H1 (cell line): ENCODE measurements around the gene ZNF407. TPM values are rescaled to one million over a fixed set of nuclear protein-coding genes. Genes with fewer than 3 reads are reported as not detected.

Experiments
- ASH2L ChIP-seq: fragments of 200-600, 300-600 bp; sonication (generic); IDR thresholded peaks from one replicate; pipeline ENCODE4 v1.7.1; 2017; ENCODE audit warnings: low read length
- GABPA ChIP-seq: IDR thresholded peaks from 2 replicates; pipeline ENCODE4 v1.6.1; 2011; ENCODE audit warnings: mild to moderate bottlenecking, low read length, moderate library complexity, borderline replicate concordance; ENCODE audit not compliant: insufficient read depth
- TBP ChIP-seq: IDR thresholded peaks from 2 replicates; pipeline ENCODE4 v1.6.1; 2011; ENCODE audit warnings: low read depth, low read length, improper control_type of control experiment
- polyA plus RNA-seq, 7 experiments: library from polyadenylated mRNA; depleted of rRNA in 3 of 7; stranded (reverse) in 5 of 7; unstranded in 2 of 7; fragments of >200 nt in 5 of 7; fragments of 200-250 nt in 2 of 7; gene quantifications; 1 replicate in 5 of 7; 2 replicates in 1 of 7; 4 replicates in 1 of 7; pipeline versions ENCODE4 v1.2.1 to v1.2.3, GENCODE V29; 2011 to 2013; ENCODE audit warnings: missing spikeins in 2 of 7, mixed read lengths in 2 of 7
- total RNA-seq: library from RNA; stranded (reverse); fragmentation: NEBNext Ultra II Directional; extraction: Animal tissue kit (Norgen Biotek cat#: 25700); gene quantifications from 2 replicates; pipeline ENCODE4 v1.2.1, GENCODE V29; 2021

The ZNF407 gene
- total and polyA plus RNA-seq, 2 of the 8 experiments (the other 6 are each of a cell fraction or from before 2014, with no cell fraction given), result 1.5 to 6.8 TPM

DNA sequence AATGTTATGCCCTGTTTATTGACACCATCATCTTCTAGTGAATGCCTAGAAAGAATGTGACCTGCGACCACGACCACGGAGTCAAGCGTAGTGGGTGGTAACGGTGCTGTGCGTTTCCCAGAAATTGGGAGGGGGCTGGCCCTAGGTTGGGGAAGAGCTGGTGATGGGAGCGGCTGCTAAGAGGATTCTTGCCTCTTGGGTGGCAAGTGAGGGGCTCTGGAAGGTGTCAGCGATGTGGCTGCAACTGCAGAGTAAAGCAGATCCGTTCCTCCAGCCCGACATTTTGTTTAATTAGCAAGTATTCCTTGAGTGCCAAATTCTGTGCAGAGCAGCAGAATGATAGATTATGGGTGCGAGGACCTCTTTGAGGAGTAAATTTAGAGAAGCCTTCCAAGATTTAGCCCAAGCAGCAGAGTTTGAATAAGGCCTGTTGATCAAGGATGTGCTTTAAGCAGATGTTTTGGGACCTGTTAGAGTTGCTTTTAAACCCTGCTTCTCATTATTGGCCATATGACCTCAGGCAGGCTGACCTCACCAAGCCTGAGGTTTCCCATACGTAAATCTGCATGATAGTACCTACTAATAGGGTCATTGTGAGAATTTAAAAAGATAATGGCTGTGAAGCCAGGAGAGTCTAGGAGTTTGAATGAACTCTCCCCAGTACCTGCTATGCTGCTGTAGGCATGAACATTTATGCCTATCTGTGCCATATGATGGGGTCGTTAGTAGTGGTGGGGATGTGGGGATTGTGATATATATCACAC, 323.6 kb downstream of the ZNF407 start (continued):
- TF ChIP-seq ASH2L, result peak; percentile 48
- no peak for TF ChIP-seq GABPA
- no peak for TF ChIP-seq TBP
